Measurements from ENCODE around the gene FHIT. TPM values are rescaled to one million over a fixed set of nuclear protein-coding genes. Genes with fewer than 3 reads are reported as not detected.

FHIT gene
- total RNA-seq, 1 donor from 2014 or later, result 5.7 TPM

DNA sequence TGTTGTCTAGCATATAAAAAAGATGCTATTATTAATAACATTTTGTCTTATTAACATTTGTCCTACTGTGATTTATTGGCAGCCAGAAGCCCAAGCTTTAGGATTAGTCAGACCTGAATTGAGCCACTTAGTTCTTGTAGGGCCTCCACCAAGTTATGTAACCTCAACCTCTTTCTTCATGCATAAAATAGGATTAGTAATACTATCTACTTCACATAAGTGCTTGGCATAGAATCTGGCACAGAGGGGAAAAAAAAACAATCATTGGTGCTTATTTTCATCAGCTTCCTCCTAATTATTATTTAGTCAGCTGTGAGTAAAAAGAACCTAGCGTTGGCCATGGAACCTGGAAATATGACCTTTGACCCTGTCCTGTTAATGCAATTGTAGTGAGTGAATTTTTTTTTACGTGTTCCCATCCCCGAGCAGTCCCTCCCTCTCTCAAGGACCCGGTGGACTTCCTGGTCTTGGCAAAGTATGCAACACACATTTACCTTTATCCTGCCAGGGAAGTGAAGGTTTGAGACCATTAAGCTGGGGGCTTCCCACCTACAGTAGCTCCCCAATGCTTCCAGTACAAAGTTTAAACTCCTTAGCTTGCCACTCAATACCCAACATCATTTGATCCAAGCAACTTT lies 136.8 kb downstream of the FHIT start:
- Histone ChIP-seq H3K27ac (no peak overlapping the region), H3K4me3 (no peak overlapping the region), H3K4me2 (no peak overlapping the region), H2AFZ (replicated peaks) (no peak overlapping the region), H3K79me2 (ENCODE audit: low read depth) (no peaks in the 10 kb centered on the region), H3K4me1 (peaks cover 10% of the 10 kb centered on the region), H3K9ac (no peak overlapping the region), H4K20me1 (ENCODE audit: low read depth) (no peaks in the 10 kb centered on the region), H3K27me3 (no peaks in the 10 kb centered on the region), H3K9me3 (ENCODE audit: low read depth) (no peaks in the 10 kb centered on the region), H3F3A (ENCODE audit: low read depth) (no peaks in the 10 kb centered on the region), H3K36me3 (no peaks in the 10 kb centered on the region)
- Mint-ChIP-seq H3K27me3 (ENCODE audit: insufficient read depth, low read depth) (no peaks in the 10 kb centered on the region), H3K9me3 (no peaks in the 10 kb centered on the region), H3K4me1 (peaks cover 8% of the 10 kb centered on the region), H3K27ac (no peak overlapping the region), H3K4me3 (no peak overlapping the region), H3K36me3 (no peaks in the 10 kb centered on the region)
- no peak for DNase-seq (ENCODE audit: low spot score)
- TF ChIP-seq, protein P1, sequence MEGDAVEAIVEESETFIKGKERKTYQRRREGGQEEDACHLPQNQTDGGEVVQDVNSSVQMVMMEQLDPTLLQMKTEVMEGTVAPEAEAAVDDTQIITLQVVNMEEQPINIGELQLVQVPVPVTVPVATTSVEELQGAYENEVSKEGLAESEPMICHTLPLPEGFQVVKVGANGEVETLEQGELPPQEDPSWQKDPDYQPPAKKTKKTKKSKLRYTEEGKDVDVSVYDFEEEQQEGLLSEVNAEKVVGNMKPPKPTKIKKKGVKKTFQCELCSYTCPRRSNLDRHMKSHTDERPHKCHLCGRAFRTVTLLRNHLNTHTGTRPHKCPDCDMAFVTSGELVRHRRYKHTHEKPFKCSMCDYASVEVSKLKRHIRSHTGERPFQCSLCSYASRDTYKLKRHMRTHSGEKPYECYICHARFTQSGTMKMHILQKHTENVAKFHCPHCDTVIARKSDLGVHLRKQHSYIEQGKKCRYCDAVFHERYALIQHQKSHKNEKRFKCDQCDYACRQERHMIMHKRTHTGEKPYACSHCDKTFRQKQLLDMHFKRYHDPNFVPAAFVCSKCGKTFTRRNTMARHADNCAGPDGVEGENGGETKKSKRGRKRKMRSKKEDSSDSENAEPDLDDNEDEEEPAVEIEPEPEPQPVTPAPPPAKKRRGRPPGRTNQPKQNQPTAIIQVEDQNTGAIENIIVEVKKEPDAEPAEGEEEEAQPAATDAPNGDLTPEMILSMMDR (IDR thresholded peaks at IDR 0.05), result no peak
- TF ChIP-seq EZH2phosphoT487 (IDR thresholded peaks at IDR 0.05), result no peak
- no peak for TF ChIP-seq EZH2 (IDR thresholded peaks at IDR 0.05)

- DNase-seq (ENCODE audit: low spot score), result no peak
- H3K4me1 Mint-ChIP-seq, result peaks cover 8% of the 10 kb centered on the region
- no peaks in the 10 kb centered on the region for H3K27me3 Mint-ChIP-seq (ENCODE audit: insufficient read depth, low read depth)
- peaks cover 5% of the 10 kb centered on the region for H3K4me1 ChIP-seq
- H3K27ac ChIP-seq, result no peak overlapping the region
- no peak overlapping the region for H3K4me2 ChIP-seq
- H3F3A ChIP-seq (ENCODE audit: low read depth), result no peaks in the 10 kb centered on the region
- no peaks in the 10 kb centered on the region for H4K20me1 ChIP-seq (ENCODE audit: low read depth)
- no peak overlapping the region for H3K4me3 ChIP-seq
- no peaks in the 10 kb centered on the region for H3K9me3 ChIP-seq (ENCODE audit: low read depth)
- H3K9me3 Mint-ChIP-seq, result no peaks in the 10 kb centered on the region
- no peaks in the 10 kb centered on the region for H3K79me2 ChIP-seq (ENCODE audit: low read depth)
- no peak overlapping the region for H3K9ac ChIP-seq
- no peaks in the 10 kb centered on the region for H3K27me3 ChIP-seq
- TF ChIP-seq, protein P1 (IDR thresholded peaks at IDR 0.05), result no peak
- no peak for TF ChIP-seq EZH2 (IDR thresholded peaks at IDR 0.05)
- H3K36me3 ChIP-seq, result no peaks in the 10 kb centered on the region
- H3K4me3 Mint-ChIP-seq, result no peak overlapping the region
- H3K36me3 Mint-ChIP-seq, result no peaks in the 10 kb centered on the region
- H2AFZ ChIP-seq (replicated peaks), result no peak overlapping the region
- H3K27ac Mint-ChIP-seq, result no peak overlapping the region
These were observed 139.4 kb downstream of the FHIT start for GRCh38 chr3:61111825-61112224.

GRCh38 chr3:61110576-61110975 lies 140.7 kb downstream of the FHIT start:
- no peaks in the 10 kb centered on the region for H3K9me3 ChIP-seq (ENCODE audit: low read depth)
- H3K4me2 ChIP-seq, result no peak overlapping the region
- H3K36me3 ChIP-seq, result no peaks in the 10 kb centered on the region
- Mint-ChIP-seq H3K4me1 (peaks cover 10% of the 10 kb centered on the region), H3K36me3 (no peaks in the 10 kb centered on the region), H3K4me3 (no peak overlapping the region), H3K27me3 (ENCODE audit: insufficient read depth, low read depth) (no peaks in the 10 kb centered on the region), H3K27ac (no peak overlapping the region), H3K9me3 (no peaks in the 10 kb centered on the region)
- no peak for DNase-seq (ENCODE audit: low spot score)
- H3K79me2 ChIP-seq (ENCODE audit: low read depth), result no peaks in the 10 kb centered on the region
- H3K4me1 ChIP-seq, result peaks cover 9% of the 10 kb centered on the region
- TF ChIP-seq EZH2 (IDR thresholded peaks at IDR 0.05) (no peak), EZH2phosphoT487 (IDR thresholded peaks at IDR 0.05) (no peak)
- TF ChIP-seq, protein P1 (IDR thresholded peaks at IDR 0.05), result no peak
- H3K27ac ChIP-seq, result no peak overlapping the region
- no peak overlapping the region for H3K4me3 ChIP-seq
- no peaks in the 10 kb centered on the region for H4K20me1 ChIP-seq (ENCODE audit: low read depth)
- no peak overlapping the region for H3K9ac ChIP-seq
- H3F3A ChIP-seq (ENCODE audit: low read depth), result peaks cover 3% of the 10 kb centered on the region
- no peaks in the 10 kb centered on the region for H3K27me3 ChIP-seq
- H2AFZ ChIP-seq (replicated peaks), result no peak overlapping the region

Data from neural progenitor cell (in vitro differentiated cells).